WI38 (cell line): ENCODE data around the gene NPSR1.

Experiments
- H3K4me3 ChIP-seq: 2 replicates; pipeline ENCODE4 v1.5.1; 2011; ENCODE audit warnings: low read depth, mild to moderate bottlenecking, control low read depth, low read length
- TF ChIP-seq, protein P1 (sequence below): IDR thresholded peaks from 2 replicates; pipeline ENCODE4 v1.5.1; 2012; ENCODE audit warnings: low read depth, mild to moderate bottlenecking, control low read depth, low read length

NPSR1 gene

GRCh38 chr7:34735526-34735925 is 77.5 kb downstream of the NPSR1 start:
- TF ChIP-seq, protein P1, sequence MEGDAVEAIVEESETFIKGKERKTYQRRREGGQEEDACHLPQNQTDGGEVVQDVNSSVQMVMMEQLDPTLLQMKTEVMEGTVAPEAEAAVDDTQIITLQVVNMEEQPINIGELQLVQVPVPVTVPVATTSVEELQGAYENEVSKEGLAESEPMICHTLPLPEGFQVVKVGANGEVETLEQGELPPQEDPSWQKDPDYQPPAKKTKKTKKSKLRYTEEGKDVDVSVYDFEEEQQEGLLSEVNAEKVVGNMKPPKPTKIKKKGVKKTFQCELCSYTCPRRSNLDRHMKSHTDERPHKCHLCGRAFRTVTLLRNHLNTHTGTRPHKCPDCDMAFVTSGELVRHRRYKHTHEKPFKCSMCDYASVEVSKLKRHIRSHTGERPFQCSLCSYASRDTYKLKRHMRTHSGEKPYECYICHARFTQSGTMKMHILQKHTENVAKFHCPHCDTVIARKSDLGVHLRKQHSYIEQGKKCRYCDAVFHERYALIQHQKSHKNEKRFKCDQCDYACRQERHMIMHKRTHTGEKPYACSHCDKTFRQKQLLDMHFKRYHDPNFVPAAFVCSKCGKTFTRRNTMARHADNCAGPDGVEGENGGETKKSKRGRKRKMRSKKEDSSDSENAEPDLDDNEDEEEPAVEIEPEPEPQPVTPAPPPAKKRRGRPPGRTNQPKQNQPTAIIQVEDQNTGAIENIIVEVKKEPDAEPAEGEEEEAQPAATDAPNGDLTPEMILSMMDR, result no peak
- no peak overlapping the region for H3K4me3 ChIP-seq

GRCh38 chr7:34739651-34740300 is 81.8 kb downstream of the NPSR1 start:
- TF ChIP-seq, protein P1, result no peak
- H3K4me3 ChIP-seq, result no peak overlapping the region

- H3K4me3 ChIP-seq, result no peak overlapping the region
- TF ChIP-seq, protein P1, result no peak
Observed at GRCh38 chr7:34740840-34741239, 82.8 kb downstream of the NPSR1 start.

- TF ChIP-seq, protein P1, result no peak
- no peak overlapping the region for H3K4me3 ChIP-seq
Observed at GRCh38 chr7:34747176-34747781, 89.3 kb downstream of the NPSR1 start.

DNA sequence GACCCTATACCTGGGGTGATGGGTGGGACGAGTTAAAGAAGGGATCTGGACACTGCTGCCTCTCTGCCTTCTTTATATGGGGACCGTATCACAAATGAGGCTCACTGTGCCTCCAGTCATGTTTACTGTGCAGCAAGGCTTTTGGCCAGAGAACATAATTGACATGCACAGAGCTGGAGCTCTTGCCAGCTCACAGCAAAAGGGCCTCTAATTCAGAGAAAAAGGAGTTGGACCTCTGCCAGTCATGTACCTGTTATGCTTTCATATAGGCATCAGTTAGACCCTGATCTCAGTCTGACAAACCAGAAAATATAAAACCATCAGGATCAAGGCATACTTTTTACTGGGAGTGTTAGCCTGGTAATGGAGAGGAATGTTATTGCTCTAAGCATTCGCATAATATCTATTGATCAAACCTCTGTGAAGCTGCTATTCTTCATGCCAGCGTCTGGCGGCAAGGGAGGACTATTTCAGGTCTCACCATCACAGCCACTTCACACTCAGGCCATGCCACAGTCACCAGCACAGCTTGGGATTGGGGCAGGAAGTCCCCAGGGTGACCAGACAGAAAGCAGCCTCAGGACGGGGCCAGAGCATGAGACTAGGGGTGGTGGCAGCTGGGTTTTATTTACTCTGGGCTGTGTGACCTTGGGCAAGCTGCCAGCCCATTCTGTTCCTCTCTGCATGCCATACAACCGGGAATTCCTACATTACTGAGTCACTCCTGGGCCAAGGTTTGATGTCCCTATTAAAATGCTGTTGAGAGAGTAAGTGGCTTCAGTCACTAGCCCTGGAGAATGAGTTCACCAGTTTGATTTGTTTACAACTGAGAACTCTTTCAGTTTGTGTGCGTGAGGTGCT is 90.1 kb downstream of the NPSR1 start:
- H3K4me3 ChIP-seq, result no peak overlapping the region
- TF ChIP-seq, protein P1, result no peak

DNA sequence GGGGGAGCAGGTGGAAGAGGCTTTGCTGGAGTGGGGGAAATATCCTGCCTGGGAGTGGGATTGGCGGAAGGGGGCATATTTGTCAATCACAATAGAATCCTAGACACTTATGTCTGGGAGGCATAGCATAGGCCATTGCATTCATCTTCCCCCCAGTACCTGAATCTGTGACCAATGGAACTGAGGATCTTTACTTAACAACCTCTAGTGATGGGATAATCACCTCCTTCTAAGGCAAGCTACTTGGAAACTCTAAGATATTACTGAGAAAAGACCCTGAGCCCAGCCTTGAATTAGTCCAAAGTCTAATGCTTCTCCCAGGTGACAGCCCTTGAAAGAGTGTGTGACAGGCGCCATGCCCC is 90.7 kb downstream of the NPSR1 start:
- no peak overlapping the region for H3K4me3 ChIP-seq
- TF ChIP-seq, protein P1, result no peak

GRCh38 chr7:34749446-34749845 is 91.4 kb downstream of the NPSR1 start:
- no peak overlapping the region for H3K4me3 ChIP-seq
- TF ChIP-seq, protein P1, result no peak
